Superior temporal gyrus (tissue), 1 donor: ENCODE results near the gene GFER.
A peak's percentile ranks its signal among the peaks of the same experiment; 100 is the strongest.
"Not testable (repeated sequence)": the region's sequence is repeated elsewhere in the genome, so short reads cannot be mapped to it uniquely, and the experiment has no call there.

ENCODE experiments used
- DNase-seq: peaks from one replicate; pipeline ENCODE4 v3.0.0-alpha.2; 2016; ENCODE audit errors: extremely low spot score

Gene GFER

DNA sequence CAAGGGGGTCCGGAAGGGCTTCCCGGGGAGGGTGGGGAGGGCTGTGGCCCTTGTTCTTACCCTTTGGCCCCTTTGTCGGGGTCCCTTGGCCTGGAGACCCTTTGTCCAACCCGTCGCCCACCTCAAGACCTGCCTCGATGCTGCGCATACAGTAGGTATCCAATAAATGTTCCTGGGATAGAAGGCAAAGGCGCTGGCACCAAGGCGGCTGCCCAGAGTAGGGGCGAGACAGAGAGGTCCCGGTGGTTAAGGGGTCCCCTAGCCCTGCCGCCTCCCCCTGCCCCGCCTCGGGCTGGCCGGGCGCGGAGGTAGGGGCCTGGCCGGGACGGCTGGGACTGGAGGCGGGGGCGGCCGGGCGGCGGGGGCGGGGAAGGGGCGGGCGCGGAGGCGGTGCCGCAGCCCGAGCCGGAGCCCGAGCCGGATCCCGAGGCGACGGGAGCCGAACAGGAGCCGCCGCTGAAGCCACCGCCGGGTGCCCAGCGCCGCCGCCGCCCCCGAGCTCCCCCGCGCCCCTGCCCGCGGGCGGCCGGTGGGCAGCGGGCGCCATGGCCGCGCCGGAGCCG lies 42.5 kb downstream of the GFER start, which contains the start of gene NHERF2:
NHERF2 (plus strand) TSS at position 442 of the 563 bp plus-strand sequence; CDS start at position 546, 104 bp downstream.
- no peak for DNase-seq

DNA sequence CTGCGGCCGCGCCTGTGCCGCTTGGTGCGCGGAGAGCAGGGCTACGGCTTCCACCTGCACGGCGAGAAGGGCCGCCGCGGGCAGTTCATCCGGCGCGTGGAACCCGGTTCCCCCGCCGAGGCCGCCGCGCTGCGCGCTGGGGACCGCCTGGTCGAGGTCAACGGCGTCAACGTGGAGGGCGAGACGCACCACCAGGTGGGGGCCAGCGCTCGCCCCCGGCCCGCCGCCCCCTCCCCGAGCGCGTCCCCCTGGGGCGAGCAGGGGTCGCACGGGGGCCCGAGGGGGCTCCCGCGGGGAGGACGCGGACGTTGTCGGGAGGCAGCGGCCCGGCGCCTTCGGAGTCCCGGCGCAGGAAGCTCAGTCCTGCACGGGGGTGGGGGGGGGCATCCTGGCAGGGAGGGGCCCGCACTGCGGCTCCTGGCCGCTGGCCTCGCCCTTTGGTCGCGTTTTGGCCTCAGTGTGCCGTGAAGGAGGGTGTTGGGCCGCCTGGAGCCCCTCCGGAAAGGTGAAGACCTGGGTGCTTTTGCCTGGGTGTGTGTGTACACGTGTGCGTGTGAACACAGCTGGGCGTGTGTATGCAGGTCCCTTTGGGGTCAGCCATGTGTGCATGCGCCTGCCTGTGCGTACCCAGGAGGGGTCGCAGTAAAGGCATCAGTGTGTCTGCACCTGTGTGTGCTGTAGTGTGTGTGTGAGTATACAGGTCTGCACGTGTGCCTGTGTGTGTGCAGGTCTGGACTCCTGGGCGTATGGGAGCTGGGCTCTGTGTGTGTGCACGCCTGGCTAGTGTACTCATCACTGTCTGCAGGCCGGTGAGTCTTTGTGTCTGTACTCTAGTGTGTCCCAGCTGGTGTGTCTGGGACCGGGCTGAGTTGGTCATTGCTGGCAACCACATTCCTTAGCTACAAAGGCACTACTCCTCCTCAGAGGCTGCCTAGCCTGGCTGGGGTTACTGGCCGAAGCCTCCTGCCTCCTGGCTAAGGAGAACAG lies 43.3 kb downstream of the GFER start:
- no peak for DNase-seq

DNA sequence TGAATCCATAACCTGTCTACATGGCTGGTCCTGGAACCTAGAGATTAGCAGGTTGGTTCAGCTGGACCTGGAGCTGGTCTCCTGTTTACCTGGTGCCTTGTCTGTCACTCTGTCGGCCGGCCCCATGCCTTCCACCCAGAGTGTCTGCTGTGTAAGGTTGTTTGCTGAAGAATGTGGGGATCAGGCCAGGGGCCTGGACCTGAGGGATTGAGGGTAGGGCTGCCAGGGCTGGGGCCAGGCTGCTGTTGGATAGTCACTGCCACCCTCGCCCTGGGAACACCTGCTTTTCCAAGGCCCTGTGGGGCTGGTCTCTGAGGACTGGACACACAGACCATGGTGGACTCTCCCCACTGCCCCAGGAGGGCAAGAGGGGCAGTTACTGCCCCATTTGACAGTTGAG lies 44.2 kb downstream of the GFER start:
- no peak for DNase-seq

DNA sequence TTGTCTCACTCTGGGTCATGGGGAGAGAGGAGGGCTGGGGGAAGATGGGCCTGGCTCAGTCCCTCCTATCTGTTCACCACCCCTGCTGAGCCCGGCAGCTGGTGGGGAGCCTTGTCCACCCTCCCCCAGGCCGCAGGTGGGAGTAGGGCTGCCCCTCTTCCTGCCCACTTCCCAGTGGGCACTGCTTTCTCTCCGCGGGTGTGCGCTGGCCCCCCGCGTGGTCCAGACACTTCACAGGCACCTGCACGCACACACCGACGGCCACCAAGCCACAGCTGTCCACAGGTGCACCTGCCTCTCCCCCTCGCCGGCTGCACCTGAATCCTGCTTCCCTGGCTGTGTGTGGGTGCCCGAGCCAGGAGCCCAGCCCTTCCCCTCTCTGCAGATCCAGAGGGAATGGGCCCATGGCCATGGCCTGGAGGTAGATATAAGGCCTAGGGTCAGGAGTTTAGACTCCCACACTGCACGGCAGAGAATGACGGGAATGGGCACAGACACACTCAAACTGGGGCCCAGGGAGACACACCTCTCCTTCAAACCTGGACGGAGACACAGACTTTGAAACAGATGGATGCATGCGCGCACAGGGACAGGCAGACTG lies 44.7 kb downstream of the GFER start:
- DNase-seq, result no peak

DNA sequence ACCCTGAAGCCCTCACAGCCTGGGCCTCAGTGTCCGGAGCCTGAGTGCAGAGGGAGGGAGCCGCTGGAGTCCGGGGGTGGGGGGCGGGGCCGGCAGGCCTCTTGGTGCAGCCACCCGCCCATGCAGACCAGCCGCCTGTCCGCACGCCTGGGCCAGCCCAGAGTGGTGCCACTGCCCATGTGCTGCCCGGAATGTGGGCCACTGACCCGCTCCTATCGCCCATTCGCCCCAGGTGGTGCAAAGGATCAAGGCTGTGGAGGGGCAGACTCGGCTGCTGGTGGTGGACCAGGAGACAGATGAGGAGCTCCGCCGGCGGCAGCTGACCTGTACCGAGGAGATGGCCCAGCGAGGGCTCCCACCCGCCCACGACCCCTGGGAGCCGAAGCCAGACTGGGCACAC lies 45.4 kb downstream of the GFER start:
- DNase-seq, result no peak

DNA sequence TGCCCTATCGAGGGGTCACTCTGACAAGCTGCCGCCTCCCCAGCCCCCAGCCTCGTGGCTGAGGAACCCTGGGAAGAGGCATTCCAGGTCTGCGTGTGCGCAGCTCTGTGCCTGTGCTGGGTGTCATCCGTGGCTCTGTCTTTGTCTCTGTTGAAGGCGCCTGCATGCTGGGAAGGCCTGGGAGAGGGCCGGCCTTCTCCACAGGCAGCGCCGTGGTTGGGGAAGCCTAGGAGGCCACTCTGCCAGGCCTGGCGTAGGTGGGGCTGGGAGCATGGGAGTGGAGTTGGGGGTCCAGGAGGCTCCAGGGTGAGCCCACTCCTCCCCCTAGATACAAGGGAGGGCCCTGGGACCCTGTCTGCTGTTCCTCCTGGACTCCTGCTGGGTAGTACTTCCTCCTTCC lies 46.0 kb downstream of the GFER start:
- DNase-seq, result no peak

DNA sequence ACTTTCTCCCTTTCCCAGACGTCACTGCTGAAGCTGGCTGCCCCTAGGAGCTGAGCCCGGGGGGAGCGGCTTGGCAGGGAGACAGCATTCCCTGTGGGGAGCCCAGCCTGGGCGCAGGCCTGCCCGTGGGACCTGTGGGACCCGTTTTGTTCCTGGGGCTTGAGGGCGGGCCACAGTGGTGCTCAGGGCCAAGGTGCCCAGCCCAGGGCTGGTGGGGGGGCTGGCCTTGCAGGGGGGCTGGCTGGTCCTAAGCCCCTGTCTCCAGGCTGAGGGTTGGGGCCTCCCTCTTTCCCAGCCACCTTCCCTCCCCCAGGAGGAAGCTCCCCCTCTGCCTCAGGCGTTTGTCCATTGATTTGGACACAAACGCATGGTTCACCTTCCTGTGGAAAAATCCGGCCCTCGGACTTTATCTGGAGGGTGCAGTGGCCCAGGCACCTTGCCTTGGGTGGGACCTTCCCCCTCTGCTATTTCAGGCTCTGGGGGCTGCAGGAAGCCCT lies 47.1 kb downstream of the GFER start:
- no peak for DNase-seq

DNA sequence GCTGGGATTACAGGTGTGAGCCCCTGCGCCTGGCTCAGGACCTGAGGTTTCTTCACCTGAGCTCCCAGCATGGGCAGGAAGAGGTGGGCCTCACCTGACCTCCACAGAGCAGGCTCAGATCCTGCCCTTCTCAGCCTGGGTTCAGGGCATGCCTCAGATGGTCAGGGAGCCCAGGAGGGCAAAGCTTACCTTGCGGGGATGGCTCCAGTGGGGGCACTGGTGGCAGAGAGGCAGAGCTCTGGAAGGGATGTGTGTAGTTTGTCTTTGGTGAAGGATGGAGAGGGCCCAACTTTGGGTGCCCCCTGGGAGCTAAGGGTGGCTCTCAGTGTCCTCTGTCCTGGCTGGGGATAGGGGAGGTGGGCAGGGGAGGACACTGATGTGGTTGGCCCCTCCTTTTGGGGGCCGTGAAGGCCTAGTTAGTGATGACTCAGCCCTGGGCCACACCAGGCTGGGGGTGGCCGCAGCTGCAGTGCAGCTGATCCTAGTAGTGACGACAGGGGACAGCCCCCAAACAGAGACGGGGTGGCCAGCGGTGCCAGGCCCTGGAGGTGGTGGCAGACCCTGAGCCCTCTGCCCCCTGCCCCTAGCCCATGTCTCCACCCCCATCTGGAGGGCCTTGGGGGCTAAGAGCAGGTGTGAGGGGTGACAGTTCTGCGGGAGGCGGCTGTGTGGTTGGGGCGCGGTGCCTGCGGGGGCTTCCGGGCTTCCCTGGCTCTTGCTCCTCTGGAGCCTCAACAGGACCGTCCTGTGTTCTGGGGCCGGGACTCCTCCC lies 48.5 kb downstream of the GFER start:
- DNase-seq, result peak; percentile 50

DNA sequence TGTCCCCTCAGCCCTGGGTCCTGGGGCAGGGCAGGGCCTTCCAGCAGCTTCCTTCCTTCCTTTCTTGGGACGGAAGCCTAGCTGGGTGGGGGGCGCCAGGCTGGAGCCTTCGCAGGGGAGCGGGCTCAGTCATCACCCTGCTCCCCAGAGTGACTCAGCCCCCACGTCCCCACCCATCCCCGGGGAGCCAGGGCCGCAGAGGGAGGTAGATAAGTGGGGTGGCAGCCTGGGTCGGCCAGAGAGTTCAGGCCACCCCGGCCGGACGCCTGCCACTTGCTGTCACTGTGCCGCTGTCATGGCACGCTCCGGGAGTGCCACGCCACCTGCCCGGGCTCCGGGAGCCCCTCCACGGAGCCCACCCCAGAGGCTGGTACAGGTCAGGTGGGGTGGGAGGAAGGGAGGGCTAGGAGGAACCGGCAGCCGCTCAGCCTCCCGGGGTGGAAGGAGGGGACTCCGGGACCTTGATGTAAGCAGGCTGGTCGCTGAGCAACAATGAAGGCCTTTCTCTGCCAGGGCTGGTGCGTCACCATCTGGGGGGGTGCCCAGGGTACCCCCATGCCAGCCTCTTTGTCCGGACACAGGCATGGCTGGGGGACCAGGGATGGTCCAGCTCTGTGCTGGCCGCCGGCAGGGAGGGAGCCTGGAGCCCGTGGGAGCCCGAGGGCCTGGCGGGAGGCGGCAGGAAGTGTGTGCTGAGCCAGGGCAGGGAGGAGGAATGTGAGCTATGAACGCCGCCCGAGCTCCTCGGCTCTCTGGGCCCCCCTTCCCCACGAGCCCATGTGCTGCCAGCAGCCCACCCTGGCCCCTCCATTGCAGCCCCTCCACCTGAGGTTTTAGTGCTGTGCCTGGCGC lies 49.3 kb downstream of the GFER start:
- DNase-seq, result peak; percentile 93

DNA sequence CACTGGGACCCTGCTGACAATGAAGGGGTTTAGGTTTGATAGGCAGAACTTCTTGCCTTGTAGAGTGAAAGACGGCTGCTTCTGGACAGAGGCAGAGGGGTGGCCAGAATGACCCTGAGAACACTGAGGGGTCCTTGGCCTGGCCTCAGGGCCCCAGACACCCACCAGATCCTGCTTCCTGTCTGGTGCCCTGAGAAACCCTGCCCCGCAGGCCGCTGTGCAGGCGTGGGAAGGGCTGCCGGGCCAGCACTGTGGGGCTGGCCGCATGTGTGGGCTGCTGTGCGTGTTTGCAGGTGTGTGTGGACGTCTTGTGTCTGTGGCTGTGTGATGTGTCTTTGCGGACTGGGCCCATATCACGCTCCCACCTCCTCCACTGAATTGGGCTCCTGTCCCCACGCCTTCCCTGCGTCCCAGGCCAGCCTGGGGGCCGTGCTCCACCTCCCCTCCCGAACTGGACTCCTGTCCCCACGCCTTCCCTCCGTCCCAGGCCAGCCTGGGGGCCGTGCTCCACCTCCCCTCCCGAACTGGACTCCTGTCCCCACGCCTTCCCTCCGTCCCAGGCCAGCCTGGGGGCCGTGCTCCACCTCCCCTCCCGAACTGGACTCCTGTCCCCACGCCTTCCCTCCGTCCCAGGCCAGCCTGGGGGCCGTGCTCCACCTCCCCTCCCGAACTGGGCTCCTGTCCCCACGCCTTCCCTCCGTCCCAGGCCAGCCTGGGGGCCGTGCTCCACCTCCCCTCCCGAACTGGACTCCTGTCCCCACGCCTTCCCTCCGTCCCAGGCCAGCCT lies 50.1 kb downstream of the GFER start:
- not testable (repeated sequence) for DNase-seq

DNA sequence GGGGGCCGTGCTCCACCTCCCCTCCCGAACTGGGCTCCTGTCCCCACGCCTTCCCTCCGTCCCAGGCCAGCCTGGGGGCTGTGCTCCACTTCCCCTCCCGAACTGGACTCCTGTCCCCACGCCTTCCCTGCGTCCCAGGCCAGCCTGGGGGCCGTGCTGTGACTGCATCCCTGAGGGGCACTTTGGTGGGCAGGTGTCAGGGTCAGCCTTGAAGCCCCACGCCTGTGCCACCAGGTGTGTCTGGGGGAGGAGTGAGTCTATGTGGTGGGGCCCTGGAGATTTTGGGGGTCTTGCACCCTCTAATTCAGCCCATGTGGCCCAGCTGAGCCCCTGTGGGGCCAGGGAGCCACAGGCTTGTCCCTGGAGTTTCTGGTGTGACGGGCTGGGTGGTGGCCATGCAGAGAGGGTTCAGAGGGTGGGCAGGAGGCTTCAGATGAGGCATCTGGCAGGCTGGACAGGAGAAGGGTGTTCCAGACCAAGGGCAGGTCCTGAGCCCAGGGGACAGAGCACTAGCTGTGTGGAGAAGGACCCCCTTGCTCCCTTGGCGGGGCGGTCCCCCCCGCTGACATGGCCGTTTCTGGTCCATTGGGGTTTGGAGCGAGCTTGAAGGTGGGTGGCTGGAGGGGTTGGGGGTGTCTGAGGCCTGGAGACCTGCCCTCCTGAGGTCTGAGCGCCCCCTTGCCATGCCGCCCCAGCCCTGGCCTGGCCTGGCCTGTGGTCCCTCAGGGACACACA lies 50.9 kb downstream of the GFER start:
- no peak for DNase-seq

DNA sequence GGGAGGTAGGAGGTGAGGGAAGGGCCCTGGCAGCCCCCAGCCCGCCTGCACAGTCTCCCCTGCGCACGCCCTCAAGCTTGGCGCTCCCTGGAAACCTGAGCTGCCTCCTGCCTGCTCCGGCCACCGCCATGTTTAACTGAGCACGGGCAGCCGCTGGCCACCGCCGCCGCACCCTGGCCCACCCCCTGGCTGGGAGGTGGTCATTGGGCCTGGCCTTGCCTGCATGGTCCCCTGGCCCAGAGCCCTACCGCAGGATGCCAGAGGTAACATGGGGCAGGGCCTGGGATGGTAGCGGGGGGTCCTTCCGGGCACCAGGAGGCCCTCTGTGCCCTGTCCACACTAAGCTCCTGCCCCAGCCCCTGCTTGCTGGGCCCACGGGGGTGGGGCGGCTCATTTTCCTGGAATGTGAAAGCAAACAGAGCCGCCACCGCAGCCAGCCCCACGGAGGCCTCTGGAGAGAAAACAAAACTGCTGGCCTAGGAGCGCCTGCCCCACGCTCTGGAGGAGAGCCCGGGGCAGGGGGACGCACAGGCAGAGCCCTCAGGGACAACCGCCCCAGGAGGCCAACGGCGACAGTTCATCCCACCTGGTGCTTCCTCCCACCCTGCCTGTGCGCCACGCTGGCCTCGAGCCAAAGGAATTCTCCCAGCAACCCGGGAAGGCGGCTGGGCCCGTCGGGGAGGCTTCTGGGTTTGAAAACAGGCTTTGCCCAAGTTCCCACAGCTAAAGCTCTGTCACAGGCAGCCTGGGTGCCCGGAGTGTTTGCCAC lies 51.6 kb downstream of the GFER start:
- no peak for DNase-seq

DNA sequence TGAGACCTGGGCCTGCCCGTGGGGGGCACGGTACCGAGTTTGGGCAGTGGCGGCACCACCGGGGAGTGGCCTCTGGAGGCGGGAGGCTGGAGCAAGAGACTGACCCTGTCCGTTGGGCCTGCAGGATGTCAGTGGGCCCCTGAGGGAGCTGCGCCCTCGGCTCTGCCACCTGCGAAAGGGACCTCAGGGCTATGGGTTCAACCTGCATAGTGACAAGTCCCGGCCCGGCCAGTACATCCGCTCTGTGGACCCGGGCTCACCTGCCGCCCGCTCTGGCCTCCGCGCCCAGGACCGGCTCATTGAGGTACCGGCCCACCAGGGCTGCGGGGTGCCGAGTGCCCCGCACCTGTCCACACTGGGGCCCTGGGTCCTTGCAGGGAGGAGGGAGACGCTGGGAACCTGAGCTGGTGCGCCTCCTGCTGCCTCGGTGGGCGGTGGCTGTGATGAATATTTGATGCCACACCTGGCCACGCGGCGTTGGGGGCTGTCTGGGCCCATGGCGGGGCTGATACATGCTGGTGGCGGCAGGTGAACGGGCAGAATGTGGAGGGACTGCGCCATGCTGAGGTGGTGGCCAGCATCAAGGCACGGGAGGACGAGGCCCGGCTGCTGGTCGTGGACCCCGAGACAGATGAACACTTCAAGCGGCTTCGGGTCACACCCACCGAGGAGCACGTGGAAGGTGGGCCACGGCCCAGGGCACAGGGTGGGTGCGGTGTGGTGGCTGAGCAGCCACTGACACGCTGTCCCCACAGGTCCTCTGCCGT lies 52.4 kb downstream of the GFER start:
- DNase-seq, result no peak

DNA sequence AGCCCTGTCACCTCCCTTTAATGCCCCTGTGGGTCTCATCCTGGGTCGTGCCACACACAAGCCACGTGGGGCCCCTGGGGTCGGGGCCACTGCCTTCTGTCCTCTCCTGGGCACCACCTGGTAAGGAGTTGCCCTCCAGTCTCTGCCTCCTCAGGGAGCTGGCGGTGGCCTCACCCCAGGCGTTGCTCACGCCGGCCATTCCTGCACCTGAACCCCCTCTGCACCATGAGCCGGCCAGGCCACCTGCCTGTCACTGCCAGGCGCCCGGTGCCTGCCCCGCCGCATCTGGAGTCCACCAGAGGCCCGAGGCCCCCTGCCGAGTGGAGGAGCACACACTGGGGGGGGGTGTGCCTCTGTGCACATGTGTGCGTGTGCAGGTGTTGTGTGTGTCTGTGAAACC lies 53.1 kb downstream of the GFER start:
- no peak for DNase-seq
